Loucy (cell line): Measurements from ENCODE around the gene TRABD2B.

Experiments
- H2AFZ ChIP-seq: fragments of 200-600 bp; sonication (generic); 2 replicates; pipeline ENCODE4 v1.6.0; 2016; ENCODE audit warnings: antibody characterized with exemption, mild to moderate bottlenecking, low read length, moderate library complexity
- H3F3A ChIP-seq: fragments of 200-600 bp; 2 replicates; pipeline ENCODE4 v1.6.0; 2016; ENCODE audit warnings: antibody characterized with exemption, low read depth, mild to moderate bottlenecking
- H3K27me3 ChIP-seq: fragments of 200-600 bp; sonication (generic); 2 replicates; pipeline ENCODE4 v1.6.1; 2014; ENCODE audit warnings: low read length, mild to moderate bottlenecking; ENCODE audit not compliant: insufficient read depth, poor library complexity, severe bottlenecking
- H3K36me3 ChIP-seq: fragments of 200-600 bp; sonication (generic); 2 replicates; pipeline ENCODE4 v1.6.1; 2016; ENCODE audit warnings: low read length; ENCODE audit not compliant: insufficient read depth
- H3K4me1 ChIP-seq: fragments of 200-600 bp; sonication (generic); 2 replicates; pipeline ENCODE4 v1.5.1; 2014; ENCODE audit warnings: low read length, mild to moderate bottlenecking; ENCODE audit not compliant: insufficient read depth, poor library complexity, severe bottlenecking
- H3K4me2 ChIP-seq: fragments of 200-600 bp; sonication (generic); 2 replicates; pipeline ENCODE4 v1.6.0; 2014; ENCODE audit warnings: antibody characterized with exemption, low read length, low read depth, mild to moderate bottlenecking; ENCODE audit not compliant: poor library complexity, severe bottlenecking
- H3K4me3 ChIP-seq: fragments of 200-600 bp; sonication (generic); 2 replicates; pipeline ENCODE4 v1.5.1; 2014; ENCODE audit warnings: low read length, mild to moderate bottlenecking, mixed read lengths; ENCODE audit not compliant: poor library complexity, severe bottlenecking
- H3K79me2 ChIP-seq: fragments of 200-600 bp; sonication (generic); 2 replicates; pipeline ENCODE4 v1.6.1; 2014; ENCODE audit warnings: low read length; ENCODE audit not compliant: insufficient read depth
- H3K9ac ChIP-seq: fragments of 200-600 bp; sonication (generic); 2 replicates; pipeline ENCODE4 v1.6.0; 2014; ENCODE audit warnings: mild to moderate bottlenecking, low read depth, low read length, moderate library complexity; ENCODE audit not compliant: poor library complexity, severe bottlenecking
- H3K9me2 ChIP-seq: fragments of 200-600 bp; sonication (generic); replicated peaks from 2 replicates; pipeline ENCODE4 v1.6.1; 2016; ENCODE audit warnings: low read depth, low read length, mixed read lengths
- H3K9me3 ChIP-seq: fragments of 200-600 bp; sonication (generic); 2 replicates; pipeline ENCODE4 v1.6.1; 2014; ENCODE audit warnings: mild to moderate bottlenecking, antibody characterized with exemption, low read length, low read depth; ENCODE audit not compliant: insufficient read depth
- H4K20me1 ChIP-seq: fragments of 200-600 bp; sonication (generic); 2 replicates; pipeline ENCODE4 v1.6.0; 2014; ENCODE audit warnings: antibody characterized with exemption, low read length, mild to moderate bottlenecking; ENCODE audit not compliant: insufficient read depth, poor library complexity, severe bottlenecking
- EZH2phosphoT487 ChIP-seq: fragments of 200-600 bp; IDR thresholded peaks from 2 replicates; pipeline ENCODE4 v1.6.1; 2018; ENCODE audit warnings: antibody characterized with exemption, mild to moderate bottlenecking, moderate library complexity, borderline replicate concordance
- TF ChIP-seq, protein P1 (sequence below): fragments of 200-600 bp; sonication (generic); conservative IDR thresholded peaks from 2 replicates; pipeline ENCODE4 v1.5.1; 2014; ENCODE audit warnings: mild to moderate bottlenecking, antibody characterized with exemption, low read length

TRABD2B gene

GRCh38 chr1:47951545-47952235 lies 45.5 kb downstream of the TRABD2B start:
- H3K36me3 ChIP-seq, result no peaks in the 10 kb centered on the region
- H3K9me3 ChIP-seq, result no peaks in the 10 kb centered on the region
- H3F3A ChIP-seq, result no peaks in the 10 kb centered on the region
- no peak overlapping the region for H3K4me3 ChIP-seq
- no peaks in the 10 kb centered on the region for H3K27me3 ChIP-seq
- H3K4me2 ChIP-seq, result no peak overlapping the region
- TF ChIP-seq, protein P1, sequence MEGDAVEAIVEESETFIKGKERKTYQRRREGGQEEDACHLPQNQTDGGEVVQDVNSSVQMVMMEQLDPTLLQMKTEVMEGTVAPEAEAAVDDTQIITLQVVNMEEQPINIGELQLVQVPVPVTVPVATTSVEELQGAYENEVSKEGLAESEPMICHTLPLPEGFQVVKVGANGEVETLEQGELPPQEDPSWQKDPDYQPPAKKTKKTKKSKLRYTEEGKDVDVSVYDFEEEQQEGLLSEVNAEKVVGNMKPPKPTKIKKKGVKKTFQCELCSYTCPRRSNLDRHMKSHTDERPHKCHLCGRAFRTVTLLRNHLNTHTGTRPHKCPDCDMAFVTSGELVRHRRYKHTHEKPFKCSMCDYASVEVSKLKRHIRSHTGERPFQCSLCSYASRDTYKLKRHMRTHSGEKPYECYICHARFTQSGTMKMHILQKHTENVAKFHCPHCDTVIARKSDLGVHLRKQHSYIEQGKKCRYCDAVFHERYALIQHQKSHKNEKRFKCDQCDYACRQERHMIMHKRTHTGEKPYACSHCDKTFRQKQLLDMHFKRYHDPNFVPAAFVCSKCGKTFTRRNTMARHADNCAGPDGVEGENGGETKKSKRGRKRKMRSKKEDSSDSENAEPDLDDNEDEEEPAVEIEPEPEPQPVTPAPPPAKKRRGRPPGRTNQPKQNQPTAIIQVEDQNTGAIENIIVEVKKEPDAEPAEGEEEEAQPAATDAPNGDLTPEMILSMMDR, result peak; percentile 28; the same call in 1 of the 2 replicates
- TF ChIP-seq EZH2phosphoT487, result no peak
- H3K9ac ChIP-seq, result no peak overlapping the region
- H2AFZ ChIP-seq, result no peak overlapping the region
- H3K4me1 ChIP-seq, result no peaks in the 10 kb centered on the region
- no peaks in the 10 kb centered on the region for H3K79me2 ChIP-seq
- no peaks in the 10 kb centered on the region for H4K20me1 ChIP-seq
- H3K9me2 ChIP-seq, result no peaks in the 10 kb centered on the region

DNA sequence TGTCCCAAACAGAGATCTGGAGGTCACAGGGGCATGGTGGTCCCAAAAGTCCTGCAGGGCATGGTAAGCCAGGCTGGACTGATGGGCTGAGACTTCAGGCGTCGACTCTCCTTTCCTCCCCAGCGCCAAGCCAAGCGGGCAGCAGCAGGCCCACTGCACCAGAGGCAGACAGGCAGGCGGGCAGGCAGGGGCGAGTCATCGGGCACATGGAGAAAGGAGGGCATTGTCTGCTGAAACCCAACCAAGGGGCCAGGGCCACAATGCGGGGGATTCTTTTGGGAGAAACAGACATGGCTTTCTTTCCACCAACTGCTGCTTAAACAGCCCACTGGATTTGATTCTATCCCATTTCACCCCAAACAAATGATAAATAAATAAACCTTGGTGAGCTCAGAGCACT lies 46.2 kb downstream of the TRABD2B start:
- Histone ChIP-seq H2AFZ (no peak overlapping the region), H3K79me2 (no peaks in the 10 kb centered on the region), H3F3A (no peaks in the 10 kb centered on the region), H3K4me3 (no peak overlapping the region), H3K9ac (no peak overlapping the region), H3K27me3 (no peaks in the 10 kb centered on the region), H3K9me2 (no peaks in the 10 kb centered on the region), H3K4me2 (no peak overlapping the region), H3K9me3 (no peaks in the 10 kb centered on the region), H3K36me3 (no peaks in the 10 kb centered on the region), H3K4me1 (no peaks in the 10 kb centered on the region), H4K20me1 (no peaks in the 10 kb centered on the region)
- TF ChIP-seq, protein P1, result no peak
- no peak for TF ChIP-seq EZH2phosphoT487

DNA sequence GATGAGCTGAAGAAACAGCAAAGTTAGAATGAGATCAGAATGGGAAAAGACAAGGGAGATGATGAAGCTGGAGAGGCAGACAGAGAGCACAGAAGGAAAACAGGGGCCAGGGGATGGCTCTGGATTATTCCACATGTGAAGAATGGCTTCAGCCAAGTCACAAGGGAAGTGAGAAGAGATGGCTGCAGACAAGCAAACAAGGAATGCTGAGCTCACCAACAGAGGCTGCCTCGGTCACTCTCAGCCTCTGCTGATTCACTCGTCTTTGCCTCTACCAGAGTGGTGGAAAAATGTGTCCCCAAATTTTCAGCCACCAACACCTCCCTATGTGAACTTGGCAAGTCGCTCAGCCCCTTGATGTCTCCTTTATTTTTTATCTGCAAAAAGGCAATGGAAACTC lies 46.7 kb downstream of the TRABD2B start:
- H3K9me3 ChIP-seq, result no peaks in the 10 kb centered on the region
- no peaks in the 10 kb centered on the region for H3K4me1 ChIP-seq
- no peaks in the 10 kb centered on the region for H4K20me1 ChIP-seq
- no peaks in the 10 kb centered on the region for H3F3A ChIP-seq
- H3K4me3 ChIP-seq, result no peak overlapping the region
- H3K79me2 ChIP-seq, result no peaks in the 10 kb centered on the region
- H3K27me3 ChIP-seq, result no peaks in the 10 kb centered on the region
- H3K4me2 ChIP-seq, result no peak overlapping the region
- TF ChIP-seq, protein P1, result no peak
- no peak for TF ChIP-seq EZH2phosphoT487
- no peak overlapping the region for H2AFZ ChIP-seq
- no peaks in the 10 kb centered on the region for H3K36me3 ChIP-seq
- no peaks in the 10 kb centered on the region for H3K9me2 ChIP-seq
- no peak overlapping the region for H3K9ac ChIP-seq
